Ovary (tissue), 9 donors: ENCODE results near the gene INSL3. TPM values are rescaled to one million over a fixed set of nuclear protein-coding genes. Genes with fewer than 3 reads are reported as not detected.

ENCODE experiments used
- DNase-seq, 5 donors: peaks; one replicate each; pipeline ENCODE4 v3.0.0-alpha.2; 2019 to 2020
- H3K27ac ChIP-seq, 2 donors: fragments of 200-600 bp; one replicate each; pipeline versions ENCODE4 v1.5.1 to v1.8.0; 2019 to 2022
- H3K27me3 ChIP-seq: fragments of 200-600 bp; one replicate; pipeline ENCODE4 v1.8.0; 2022
- H3K36me3 ChIP-seq: fragments of 200-600 bp; sonication (generic); one replicate; pipeline ENCODE4 v1.5.1; 2019
- H3K4me1 ChIP-seq: one replicate; pipeline ENCODE4 v1.8.1; 2013; ENCODE audit warnings: mild to moderate bottlenecking, moderate library complexity; ENCODE audit not compliant: insufficient read depth
- H3K4me3 ChIP-seq: fragments of 200-600 bp; sonication (generic); one replicate; pipeline ENCODE4 v1.5.1; 2017
- H3K9me3 ChIP-seq, 2 donors: fragments of 200-600 bp in 1 of 2; sonication (generic) in 1 of 2; one replicate each; pipeline versions ENCODE4 v1.5.1 to v1.8.1; 2013 to 2019; ENCODE audit warnings: mild to moderate bottlenecking in 1 of 2, moderate library complexity in 1 of 2
- CTCF ChIP-seq, 3 donors: fragments of 450-650 bp in 2 of 3; fragments of 200-600 bp in 1 of 3; IDR thresholded peaks; one replicate each; pipeline versions ENCODE4 v1.5.1 to v1.8.0; 2016 to 2022; ENCODE audit warnings: antibody characterized with exemption in 3 of 3, mild to moderate bottlenecking in 1 of 3
- EP300 ChIP-seq: sonication (generic); formaldehyde crosslinking; IDR thresholded peaks from one replicate; pipeline ENCODE4 v1.6.1; 2017; ENCODE audit warnings: antibody characterized with exemption
- POLR2A ChIP-seq: fragments of 450-650 bp; IDR thresholded peaks from one replicate; pipeline ENCODE4 v1.6.1; 2017; ENCODE audit warnings: antibody characterized with exemption, mild to moderate bottlenecking, moderate library complexity
- WGBS, 3 donors: extraction: QIAGEN DNeasy Blood & Tissue Kit in 1 of 3; methylation state at CpG; one replicate each; pipeline versions ENCODE4 v1.1.5 to v1.1.7; 2013 to 2017; 5-methylcytosine and 5-hydroxymethylcytosine counted together
- intact Hi-C, 4 donors: fragments of 100-400 bp; cut with DNase I; formaldehyde crosslinking; loops; one replicate each; pipeline versions ENCODE4 v1.11.0 to v1.15.1; 2022 to 2023
- polyA plus RNA-seq, 2 donors: library from polyadenylated mRNA; stranded (reverse); fragments of 200-250 nt in 1 of 2; fragments of 350-450 nt in 1 of 2; fragmentation: Illumina TruSeq in 1 of 2; extraction: RNeasy Lipid Tissue Mini Kit (QIAGEN cat#74804) in 1 of 2; gene quantifications; one replicate each; pipeline ENCODE4 v1.2.3, GENCODE V29; 2013 to 2014
- total RNA-seq, 7 donors: library from RNA; depleted of rRNA in 2 of 7; stranded (reverse); fragments of >200 nt in 2 of 7; fragmentation: NEBNext Ultra II Directional in 3 of 7; extraction: Animal tissue kit (Norgen Biotek cat#: 25700) in 3 of 7; gene quantifications; one replicate each; pipeline versions ENCODE4 v1.1.0 to v1.2.4, GENCODE V29; 2016 to 2023
- donor health status: DM: no; HTN: no; CAD: no; lungs with moderate emphysema.
- donor health status: DM: no; HTN: no; CAD: no.
- donor health status: Bipolar disorder and iron deficiency.
- donor health status: DM: yes; HTN: yes; CAD: no.
- donor health status: DM: no; HTN: no; CAD: no.
- donor health status: DM: yes; HTN: yes; CAD: no.

The INSL3 gene
- total and polyA plus RNA-seq, 9 donors, result 0.38 to 121 (median 2.0) TPM; not detected in 1

- TF ChIP-seq POLR2A, result no peak
- TF ChIP-seq CTCF (IDR thresholded peaks at IDR 0.05), result no peak
- Histone ChIP-seq H3K4me3 (no peak overlapping the region), H3K27ac (no peak overlapping the region), H3K27me3 (no peaks in the 10 kb centered on the region), H3K4me1 (peaks cover 2% of the 10 kb centered on the region), H3K36me3 (no peaks in the 10 kb centered on the region), H3K9me3 (no peaks in the 10 kb centered on the region)
- intact Hi-C loops, result no loop called here
- DNase-seq, result no peak
- 78 to 83% (median 79%) methylated on average over 27 of the region's 27 CpGs for WGBS, 3 donors
These were observed 13.2 kb upstream of the INSL3 start for GRCh38 chr19:17834350-17835181.

DNA sequence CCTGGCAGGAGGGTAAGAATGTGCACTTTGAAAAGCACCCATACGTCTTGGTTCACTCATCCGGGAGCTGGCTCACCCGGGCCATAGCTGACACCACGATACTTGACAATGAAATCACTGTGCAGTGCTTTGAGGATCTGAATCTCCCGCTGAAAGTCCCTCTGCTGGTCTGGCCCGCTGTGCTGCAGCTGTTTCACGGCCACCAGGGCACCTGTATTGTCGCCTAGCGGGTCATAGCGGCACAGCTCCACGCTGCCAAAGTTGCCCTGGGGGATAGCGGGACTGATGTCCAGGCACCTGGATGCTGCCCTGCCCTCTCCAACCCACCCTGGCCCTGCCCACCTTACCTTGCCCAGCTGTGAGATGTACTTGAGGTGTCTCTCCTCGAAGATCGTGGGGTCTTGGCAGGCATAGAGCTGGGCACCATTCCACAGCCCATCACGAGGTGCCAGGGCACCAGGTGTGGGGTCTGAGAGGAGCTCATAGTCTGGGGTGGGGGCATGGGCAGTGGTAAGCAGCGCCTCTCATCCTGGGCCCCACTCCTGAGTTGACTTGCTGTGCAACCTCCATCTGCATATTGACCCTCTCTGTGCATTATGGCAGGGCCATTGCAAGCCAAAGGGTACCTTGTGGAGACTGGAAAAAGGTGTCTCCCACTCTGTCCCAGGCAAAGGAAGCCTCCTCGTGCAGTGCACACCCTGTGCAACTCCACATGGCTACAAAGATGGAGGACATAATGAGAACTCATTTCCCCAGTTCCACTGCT is 11.3 kb upstream of the INSL3 start:
- intact Hi-C loops, result no loop called here
- Histone ChIP-seq H3K4me3 (no peak overlapping the region), H3K4me1 (peaks cover 2% of the 10 kb centered on the region), H3K27me3 (no peaks in the 10 kb centered on the region), H3K9me3 (no peaks in the 10 kb centered on the region), H3K27ac (no peak overlapping the region), H3K36me3 (no peaks in the 10 kb centered on the region)
- WGBS, 3 donors, result 78 to 85% (median 79%) methylated on average over 17 of the region's 17 CpGs
- peak in 2 of 5 donors; percentile 50 to 64 for DNase-seq
- TF ChIP-seq POLR2A (no peak), CTCF (IDR thresholded peaks at IDR 0.05) (no peak), EP300 (no peak)

DNA sequence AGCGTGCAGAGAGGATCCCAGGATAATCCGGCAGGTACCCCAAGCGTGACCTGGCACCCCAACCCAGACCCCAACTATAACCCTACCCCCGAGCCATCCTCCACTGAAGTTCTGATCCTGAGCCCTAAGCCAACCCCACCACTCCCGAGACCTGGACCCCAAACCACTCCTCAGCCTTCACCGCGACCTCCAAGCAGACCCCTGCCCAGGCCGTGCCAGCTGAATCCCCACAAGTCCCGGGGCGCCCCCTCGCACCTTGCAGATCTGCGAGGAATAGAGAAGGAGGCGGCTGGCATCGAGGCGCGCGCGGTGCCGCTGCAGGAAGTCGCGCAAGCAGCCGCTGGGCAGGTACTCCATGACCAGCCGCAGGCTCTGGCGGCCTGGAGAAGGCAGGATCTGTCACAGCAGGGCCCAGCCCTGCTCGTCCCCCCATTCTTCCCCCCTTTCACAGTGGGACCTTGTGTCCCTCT is 10.1 kb upstream of the INSL3 start:
- intact Hi-C loops, result no loop called here
- Histone ChIP-seq H3K4me3 (peak overlapping the region; percentile 4), H3K9me3 (no peaks in the 10 kb centered on the region), H3K36me3 (no peaks in the 10 kb centered on the region), H3K27ac (peak overlapping the region in 1 of 2 donors; percentile 70), H3K27me3 (no peaks in the 10 kb centered on the region), H3K4me1 (peaks cover 2% of the 10 kb centered on the region)
- TF ChIP-seq CTCF (IDR thresholded peaks at IDR 0.05) (no peak), EP300 (no peak), POLR2A (no peak)
- peak in 4 of 5 donors; percentile 53 to 75 (median 65) for DNase-seq
- WGBS, 3 donors, result 54 to 63% (median 56%) methylated on average over 21 to 25 of the region's 25 CpGs

DNA sequence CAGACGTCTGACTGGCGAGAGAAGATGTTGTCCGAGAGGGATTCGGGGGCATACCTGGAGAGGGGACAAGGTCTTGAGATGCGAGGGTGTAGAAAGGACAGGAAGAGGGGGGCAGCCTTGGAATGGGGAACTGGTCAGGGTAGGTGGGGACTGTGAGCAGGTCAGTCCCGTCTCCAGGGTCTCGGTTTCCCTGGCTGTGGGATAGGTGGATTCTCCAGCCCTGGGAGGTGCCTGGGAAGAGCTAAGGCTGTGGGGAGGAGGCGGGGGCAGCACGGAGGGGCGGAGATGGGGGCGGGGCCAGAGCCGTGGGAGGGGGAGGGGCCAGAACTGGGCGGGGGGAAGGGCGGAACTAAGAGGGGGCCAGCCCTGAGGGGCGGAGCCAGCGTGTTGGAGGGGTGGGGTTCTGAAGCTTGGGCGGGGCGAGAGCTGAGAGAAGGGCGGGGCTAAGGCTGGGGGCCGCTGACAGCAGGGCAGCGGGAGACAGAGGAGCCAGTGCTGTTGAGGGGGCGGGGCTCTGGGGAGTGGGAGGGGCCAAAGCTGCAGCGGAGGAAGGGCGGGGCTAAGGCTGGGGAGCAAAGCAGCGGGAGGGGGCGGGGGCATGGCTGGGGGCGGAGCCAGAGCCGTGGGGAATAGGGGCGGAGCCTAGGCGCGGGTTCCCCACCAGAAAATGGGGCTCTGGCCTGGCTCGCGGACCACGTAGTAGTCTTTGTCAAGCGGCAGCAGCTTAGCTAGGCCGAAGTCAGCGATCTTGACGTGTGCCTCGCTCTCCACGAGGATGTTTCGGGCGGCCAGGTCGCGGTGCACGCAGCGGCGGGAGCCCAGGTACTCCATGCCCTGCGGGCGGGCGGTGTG is 9.5 kb upstream of the INSL3 start:
- TF ChIP-seq POLR2A, result peak; percentile 38
- no peak for TF ChIP-seq EP300
- intact Hi-C loops, result no loop called here
- peak overlapping the region; percentile 23 to 88 for H3K27ac ChIP-seq
- no peaks in the 10 kb centered on the region for H3K27me3 ChIP-seq
- DNase-seq, result peak; percentile 95 to 98 (median 97)
- peak overlapping the region; percentile 31 for H3K4me3 ChIP-seq
- peaks cover 2% of the 10 kb centered on the region for H3K4me1 ChIP-seq
- H3K9me3 ChIP-seq, result no peaks in the 10 kb centered on the region
- 17 to 33% (median 17%) methylated on average over 31 to 50 of the region's 50 CpGs for WGBS, 3 donors
- H3K36me3 ChIP-seq, result no peaks in the 10 kb centered on the region
